CD4-positive, alpha-beta T cell (primary cell): Measurements from ENCODE around the gene SLC4A5. TPM values are rescaled to one million over a fixed set of nuclear protein-coding genes. Genes with fewer than 3 reads are reported as not detected.

Experiments used
- ATAC-seq: fragments of 200-7000 bp; cut with Tn5 transposase; one replicate; pipeline ENCODE4 v1.10.0; 2022; ENCODE audit warnings: mild to moderate bottlenecking; ENCODE audit not compliant: poor library complexity
- CTCF ChIA-PET: fragments of 350-600 bp; sonication (Branson Sonifier 250); formaldehyde crosslinking; loops from one replicate; lab custom pipeline; 2021; ENCODE audit warnings: antibody characterized with exemption, inconsistent platforms; lab: Charles Lee
- POLR2A ChIA-PET: fragments of 350-600 bp; sonication (Branson Sonifier 250); formaldehyde crosslinking; loops from one replicate; lab custom pipeline; 2021; ENCODE audit warnings: antibody characterized with exemption, inconsistent platforms; lab: Charles Lee
- DNase-seq, 14 experiments: peaks; one replicate each; pipeline ENCODE4 v3.0.0-alpha.2; 2013 to 2020; ENCODE audit warnings: mixed read lengths in 2 of 14
- H3K27ac ChIP-seq, 2 donors: one replicate each; pipeline versions ENCODE4 v1.5.1 to v1.7.0; 2013; ENCODE audit warnings: low read length in 2 of 2, low read depth in 1 of 2, mild to moderate bottlenecking in 1 of 2
- H3K27me3 ChIP-seq, 2 experiments: 1 replicate in 1 of 2; 2 replicates in 1 of 2; pipeline versions ENCODE4 v1.6.1 to v1.7.0; 2013; ENCODE audit warnings: low read length in 2 of 2, control low read depth in 1 of 2, mild to moderate bottlenecking in 1 of 2, moderate library complexity in 1 of 2; ENCODE audit not compliant: insufficient read depth in 2 of 2, control insufficient read depth in 1 of 2
- H3K36me3 ChIP-seq: one replicate; pipeline ENCODE4 v1.6.1; 2013; ENCODE audit warnings: low read length, control low read depth; ENCODE audit not compliant: insufficient read depth
- H3K4me1 ChIP-seq: one replicate; pipeline ENCODE4 v1.6.1; 2013; ENCODE audit warnings: low read length, control low read depth; ENCODE audit not compliant: insufficient read depth
- H3K4me3 ChIP-seq: one replicate; pipeline ENCODE4 v1.5.1; 2013; ENCODE audit warnings: mild to moderate bottlenecking, low read length, moderate library complexity
- H3K9me3 ChIP-seq, 2 experiments: 1 replicate in 1 of 2; 2 replicates in 1 of 2; pipeline versions ENCODE4 v1.6.1 to v1.7.0; 2013; ENCODE audit warnings: low read length in 2 of 2, mild to moderate bottlenecking in 2 of 2, control low read depth in 1 of 2, moderate library complexity in 1 of 2; ENCODE audit not compliant: control insufficient read depth in 1 of 2, insufficient read depth in 1 of 2
- H3K27ac Mint-ChIP-seq: one replicate; pipeline ENCODE4 v1.8.0; 2020; ENCODE audit warnings: mixed read lengths
- H3K27me3 Mint-ChIP-seq: one replicate; pipeline ENCODE4 v1.8.0; 2021; ENCODE audit warnings: mixed read lengths
- H3K36me3 Mint-ChIP-seq: one replicate; pipeline ENCODE4 v1.8.0; 2021; ENCODE audit warnings: low read depth, mixed read lengths
- H3K4me1 Mint-ChIP-seq: one replicate; pipeline ENCODE4 v1.8.0; 2021; ENCODE audit warnings: low read depth, mixed read lengths
- H3K4me3 Mint-ChIP-seq: one replicate; pipeline ENCODE4 v1.8.0; 2020; ENCODE audit warnings: mild to moderate bottlenecking, mixed read lengths
- H3K9me3 Mint-ChIP-seq: one replicate; pipeline ENCODE4 v1.8.0; 2020; ENCODE audit warnings: mixed read lengths
- CTCF ChIP-seq: fragments of 200-600 bp; IDR thresholded peaks from one replicate; pipeline ENCODE4 v1.8.0; 2022; ENCODE audit warnings: antibody characterized with exemption, mild to moderate bottlenecking
- intact Hi-C, 2 experiments: fragments of 100-400 bp; cut with DNase I in 1 of 2; cut with micrococcal nuclease in 1 of 2; formaldehyde crosslinking; loops; one replicate each; pipeline versions ENCODE4 v1.15.1 to v1.9.0; 2023 to 2025; cut with DNase I, micrococcal nuclease
- total RNA-seq, 174 experiments: library from RNA in 2 of 174; stranded (reverse) in 2 of 174; gene quantifications; one replicate each; pipeline ENCODE4 v1.2.3 and lab custom pipeline; 2021 to 2026

SLC4A5 gene
- total RNA-seq, 2 experiments from 2014 or later: 7.8 to 10.4 TPM

- ATAC-seq: no peak
- no peak overlapping the region for H3K27ac ChIP-seq
- no peak for DNase-seq
- intact Hi-C loops: no loop called here
- no peak overlapping the region for H3K4me3 Mint-ChIP-seq
- no peak overlapping the region for H3K4me3 ChIP-seq
- no peak for TF ChIP-seq CTCF
- CTCF ChIA-PET: no interaction called here
- no peaks in the 10 kb centered on the region for H3K27me3 Mint-ChIP-seq
- no peaks in the 10 kb centered on the region for H3K27me3 ChIP-seq
- POLR2A ChIA-PET: no interaction called here
- H3K4me1 ChIP-seq: no peaks in the 10 kb centered on the region
- H3K36me3 ChIP-seq: peaks cover 98% of the 10 kb centered on the region
- H3K27ac Mint-ChIP-seq: no peak overlapping the region
- peaks cover 99% of the 10 kb centered on the region for H3K36me3 Mint-ChIP-seq
- H3K9me3 Mint-ChIP-seq: no peaks in the 10 kb centered on the region
- H3K9me3 ChIP-seq: no peaks in the 10 kb centered on the region
- no peaks in the 10 kb centered on the region for H3K4me1 Mint-ChIP-seq
Observed at GRCh38 chr2:74366036-74366435, 22.8 kb upstream of the SLC4A5 start.

GRCh38 chr2:74364533-74365505, 21.6 kb upstream of the SLC4A5 start:
- intact Hi-C loops: no loop called here
- no peak overlapping the region for H3K4me3 ChIP-seq
- H3K27ac ChIP-seq: no peak overlapping the region
- H3K4me1 Mint-ChIP-seq: no peaks in the 10 kb centered on the region
- no peaks in the 10 kb centered on the region for H3K4me1 ChIP-seq
- H3K36me3 Mint-ChIP-seq: peaks cover 99% of the 10 kb centered on the region
- no peaks in the 10 kb centered on the region for H3K27me3 ChIP-seq
- no peaks in the 10 kb centered on the region for H3K9me3 ChIP-seq
- ChIA-PET CTCF (no interaction called here), POLR2A (no interaction called here)
- ATAC-seq (no peak), DNase-seq (no peak)
- H3K27me3 Mint-ChIP-seq: no peaks in the 10 kb centered on the region
- no peak overlapping the region for H3K4me3 Mint-ChIP-seq
- TF ChIP-seq CTCF: no peak
- no peaks in the 10 kb centered on the region for H3K9me3 Mint-ChIP-seq
- no peak overlapping the region for H3K27ac Mint-ChIP-seq
- H3K36me3 ChIP-seq: peaks cover 96% of the 10 kb centered on the region

- no peaks in the 10 kb centered on the region for H3K4me1 ChIP-seq
- POLR2A ChIA-PET: no interaction called here
- Mint-ChIP-seq H3K36me3 (peaks cover 94% of the 10 kb centered on the region), H3K4me1 (no peaks in the 10 kb centered on the region), H3K9me3 (no peaks in the 10 kb centered on the region), H3K4me3 (no peak overlapping the region), H3K27ac (no peak overlapping the region), H3K27me3 (no peaks in the 10 kb centered on the region)
- no peak overlapping the region for H3K27ac ChIP-seq
- no peak for TF ChIP-seq CTCF
- no peaks in the 10 kb centered on the region for H3K9me3 ChIP-seq
- DNase-seq (no peak), ATAC-seq (no peak)
- H3K27me3 ChIP-seq: no peaks in the 10 kb centered on the region
- peaks cover 84% of the 10 kb centered on the region for H3K36me3 ChIP-seq
- CTCF ChIA-PET: no interaction called here
- H3K4me3 ChIP-seq: no peak overlapping the region
- intact Hi-C loops: no loop called here
Observed at GRCh38 chr2:74361327-74361726, 18.1 kb upstream of the SLC4A5 start.
